Stimulated activated CD8-positive, alpha-beta memory T cell treated with anti-CD3 and anti-CD28 coated beads, Interleukin-15, amount 100 ng/mL, for 48 hours (primary cell): ENCODE results near the gene SVOPL.
"Not testable (repeated sequence)": the region's sequence is repeated elsewhere in the genome, so short reads cannot be mapped to it uniquely, and the experiment has no call there.

Experiments used
- DNase-seq, 2 donors: peaks; one replicate each; pipeline ENCODE4 v3.0.0-alpha.2; 2020; ENCODE audit warnings: low read depth in 2 of 2

The SVOPL gene

GRCh38 chr7:138699661-138700060 is 1.5 kb downstream of the SVOPL start:
- no peak for DNase-seq

DNA sequence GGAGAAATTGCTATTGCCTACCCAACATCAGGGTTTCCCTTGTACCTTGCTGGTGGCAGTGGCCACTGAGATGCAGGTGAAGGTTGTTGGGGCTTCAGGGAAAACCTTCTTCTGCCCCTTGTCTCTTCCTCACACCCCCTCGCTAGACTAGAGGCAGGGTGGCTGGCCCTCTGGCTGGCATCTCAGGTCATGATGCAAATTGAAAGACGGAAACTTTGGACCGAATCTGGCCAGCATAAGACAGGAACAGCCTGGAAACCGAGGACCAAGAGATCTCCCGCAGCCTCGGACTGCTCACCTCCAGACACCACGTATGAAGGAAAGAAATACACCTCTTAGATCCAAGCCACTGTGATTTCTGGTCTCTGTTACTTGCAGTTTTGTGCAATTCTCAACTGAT is 2.9 kb downstream of the SVOPL start:
- no peak for DNase-seq

GRCh38 chr7:138697535-138698182 is 3.5 kb downstream of the SVOPL start:
- DNase-seq: no peak

DNA sequence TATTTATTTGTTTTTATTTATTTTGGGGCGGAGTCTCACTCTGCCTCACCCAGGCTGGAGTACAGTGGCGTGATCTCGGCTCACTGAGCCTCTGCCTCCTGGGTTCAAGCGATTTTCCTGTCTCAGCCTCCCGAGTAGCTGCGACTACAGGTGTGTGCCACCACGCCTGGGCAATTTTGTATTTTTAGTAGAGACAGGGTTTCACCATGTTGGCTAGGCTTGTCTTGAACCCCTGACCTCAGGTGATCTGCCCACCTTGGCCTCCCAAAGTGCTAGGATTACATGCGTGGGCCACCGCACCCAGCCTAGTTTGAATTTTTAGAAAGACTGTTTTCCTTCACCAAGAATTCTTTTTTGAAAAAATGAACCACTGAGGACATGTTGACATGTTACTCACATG is 5.4 kb downstream of the SVOPL start:
- DNase-seq: not testable (repeated sequence)

- DNase-seq: no peak
Measured at GRCh38 chr7:138695106-138695505, 6.1 kb downstream of the SVOPL start.

DNA sequence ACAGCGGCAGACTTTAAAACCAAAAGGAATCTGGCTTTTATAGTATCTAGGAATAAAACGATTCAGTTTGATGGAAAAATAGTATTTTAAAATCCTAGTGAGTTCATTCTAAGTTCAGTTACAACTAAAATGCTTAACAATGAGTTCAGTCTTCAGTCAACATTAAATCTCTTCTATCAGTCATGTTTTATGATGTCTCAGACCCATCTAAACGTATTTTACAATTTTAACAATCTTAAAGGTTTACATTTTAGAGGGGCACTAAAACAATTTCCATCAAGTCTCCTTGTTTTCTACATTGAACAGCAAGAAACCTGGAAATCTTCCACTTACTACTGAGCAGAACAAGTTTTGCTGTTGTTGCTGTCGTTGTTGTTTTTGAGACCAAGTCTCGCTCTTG is 10.0 kb downstream of the SVOPL start:
- DNase-seq: no peak

- DNase-seq: no peak
Measured at GRCh38 chr7:138690495-138690894, 10.7 kb downstream of the SVOPL start.

- DNase-seq: not testable (repeated sequence)
Measured at GRCh38 chr7:138688037-138688436, 13.1 kb downstream of the SVOPL start.

DNA sequence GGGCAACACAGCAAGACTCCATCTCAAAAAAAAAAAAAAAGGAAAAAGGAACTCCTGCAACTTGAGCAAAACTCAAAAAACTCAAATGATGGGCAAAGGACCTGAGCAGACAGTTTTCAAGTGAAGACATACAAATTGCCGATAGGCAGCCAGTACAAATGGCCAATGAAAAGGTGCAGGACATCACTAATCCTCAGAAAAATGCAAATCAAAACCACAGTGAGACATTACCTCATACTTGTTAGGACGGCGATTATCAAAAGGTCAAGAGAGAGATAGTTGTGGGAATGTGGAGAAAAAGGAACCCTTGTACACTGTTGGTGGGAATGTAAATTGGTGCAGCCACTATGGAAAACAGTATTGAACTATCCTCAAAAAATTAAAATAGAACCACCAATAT is 16.8 kb downstream of the SVOPL start:
- no peak for DNase-seq

GRCh38 chr7:138679793-138680192 is 21.4 kb downstream of the SVOPL start:
- DNase-seq: no peak

GRCh38 chr7:138670594-138670993 is 30.6 kb downstream of the SVOPL start:
- no peak for DNase-seq

- no peak for DNase-seq
Measured at GRCh38 chr7:138669364-138669763, 31.8 kb downstream of the SVOPL start.

DNA sequence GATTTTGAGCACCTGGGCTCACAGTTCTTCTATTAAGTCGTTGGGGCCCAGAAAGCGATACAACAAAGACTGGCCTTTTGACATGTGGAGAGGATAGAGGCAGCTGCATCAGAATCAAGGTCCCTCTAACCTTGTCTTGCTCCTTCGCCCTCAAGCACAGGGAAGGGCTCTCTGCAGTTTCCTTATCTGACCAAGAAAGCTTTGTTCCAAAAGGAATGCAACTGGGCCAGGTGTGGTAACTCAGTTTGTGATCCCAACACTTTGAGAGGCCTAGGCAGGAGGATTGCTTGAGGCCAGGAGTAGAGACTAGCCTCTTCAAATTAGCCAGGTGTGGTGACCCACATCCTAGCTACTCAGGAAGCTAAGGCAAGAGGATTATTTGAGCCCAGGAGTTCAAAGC is 32.2 kb downstream of the SVOPL start:
- no peak for DNase-seq

DNA sequence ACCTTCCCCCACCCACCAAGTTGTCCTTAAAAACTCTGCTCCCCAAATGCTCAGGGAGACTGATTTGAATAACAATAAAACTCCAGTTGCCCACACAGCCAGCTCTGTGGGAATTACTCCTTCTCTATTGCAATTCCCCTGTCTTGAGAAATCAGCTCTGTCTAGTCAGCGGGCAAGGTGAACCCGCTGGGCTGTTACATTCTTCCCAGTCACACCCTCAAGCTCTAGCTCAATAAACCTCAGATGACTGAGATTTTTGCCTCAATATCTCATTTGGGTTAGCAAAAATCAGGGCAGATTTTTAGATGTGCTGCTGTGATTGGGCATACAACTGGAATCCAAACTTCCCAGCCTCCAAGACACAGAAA is 32.9 kb downstream of the SVOPL start:
- DNase-seq: no peak

GRCh38 chr7:138667535-138668228 is 33.5 kb downstream of the SVOPL start:
- no peak for DNase-seq

- DNase-seq: no peak
Measured at GRCh38 chr7:138666385-138666784, 34.8 kb downstream of the SVOPL start.

DNA sequence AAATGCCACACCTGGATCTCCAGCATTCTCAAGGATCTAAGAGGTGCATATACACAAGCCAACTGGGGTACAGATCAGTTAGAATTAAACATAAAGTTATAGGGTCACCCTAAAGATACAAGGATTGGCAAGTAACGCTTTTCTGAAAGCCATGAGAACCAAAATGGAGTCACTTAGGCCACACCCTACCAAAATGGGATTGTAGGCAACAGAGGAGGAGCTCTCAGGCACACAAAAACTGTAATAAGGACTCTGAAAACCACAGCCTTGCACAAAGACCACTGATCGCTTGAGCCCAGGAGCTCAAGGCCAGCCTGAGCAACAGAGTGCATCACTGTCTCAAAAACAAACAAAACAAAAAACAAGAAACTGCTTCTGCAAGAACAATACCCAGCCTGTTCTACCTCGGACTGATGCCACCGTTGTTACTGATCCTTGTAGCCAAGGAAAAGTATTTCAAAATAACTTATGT is 35.5 kb downstream of the SVOPL start:
- no peak for DNase-seq

DNA sequence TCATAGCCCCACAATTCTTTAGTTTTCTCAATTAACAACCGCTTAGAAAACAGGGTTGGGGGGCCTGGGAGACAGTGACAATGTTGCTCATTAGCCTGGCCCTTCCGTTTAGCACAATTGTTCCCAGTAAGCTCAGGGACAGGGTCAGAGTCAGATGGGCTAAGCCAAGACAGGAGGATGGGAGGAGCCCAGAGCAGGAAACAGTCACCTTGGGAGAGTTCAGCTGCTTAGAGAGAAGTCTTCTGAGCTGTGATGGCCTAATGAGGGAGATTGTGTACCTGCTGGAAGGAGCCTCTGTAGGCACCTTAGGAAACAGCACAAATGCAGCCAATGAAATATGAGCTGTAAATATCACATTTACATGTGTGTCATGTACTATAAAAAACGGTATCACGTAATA is 35.9 kb downstream of the SVOPL start:
- no peak for DNase-seq

GRCh38 chr7:138663725-138664710 is 37.1 kb downstream of the SVOPL start:
- no peak for DNase-seq

- DNase-seq: no peak
Measured at GRCh38 chr7:138662991-138663320, 38.2 kb downstream of the SVOPL start.

DNA sequence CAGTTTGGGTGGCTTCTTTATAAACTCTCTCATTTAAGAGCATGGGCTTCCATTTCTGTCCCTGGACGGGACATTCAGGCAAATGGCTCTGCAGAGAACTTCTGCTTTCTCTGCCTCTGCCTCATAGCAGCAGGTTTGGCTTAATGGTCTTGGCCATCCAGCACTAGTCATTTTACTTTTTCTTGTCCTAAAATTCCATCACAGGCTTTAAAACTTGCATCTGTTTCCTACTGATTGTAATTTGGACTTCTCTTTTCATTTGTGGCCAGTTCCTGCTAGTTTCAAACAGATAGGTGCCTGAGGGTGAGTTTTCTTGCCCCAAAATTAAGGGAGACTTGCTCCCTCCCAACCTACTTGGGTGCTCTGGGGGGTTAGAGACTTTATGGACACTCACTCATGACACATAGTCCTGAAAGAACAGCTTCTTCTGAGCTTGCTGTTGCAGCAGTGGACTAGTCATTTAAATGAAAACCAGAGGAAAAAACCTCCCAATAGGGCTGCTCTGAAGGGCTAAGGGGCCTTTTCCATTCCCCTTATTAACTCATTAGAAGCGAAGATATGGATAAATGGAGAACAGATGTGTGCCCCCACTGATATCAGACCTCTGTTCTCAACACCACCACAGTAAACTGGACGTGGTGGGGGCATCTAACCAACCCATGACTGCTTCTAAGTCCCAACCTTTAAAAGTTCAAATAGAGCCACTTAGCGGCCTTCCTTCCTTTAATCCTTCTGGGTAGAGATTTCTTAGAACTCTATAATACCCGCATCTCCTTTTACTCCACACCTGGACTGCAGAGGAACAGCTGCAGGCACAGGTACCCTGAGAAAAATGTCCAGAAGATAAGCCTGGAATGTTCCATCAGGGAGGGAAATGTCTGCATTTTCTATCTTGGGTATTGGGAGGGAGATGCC is 38.8 kb downstream of the SVOPL start:
- DNase-seq: no peak
